GM21786 (cell line): ENCODE measurements around the gene VAV3.

Source experiments
- ATAC-seq: cut with Tn5 transposase; IDR thresholded peaks from one replicate; pipeline ENCODE4 v1.9.1; 2021; ENCODE audit not compliant: unreplicated experiment

VAV3 gene

GRCh38 chr1:107687849-107688753 lies 276.9 kb downstream of the VAV3 start:
- ATAC-seq: no peak

- ATAC-seq: no peak
Observed at GRCh38 chr1:107683683-107684082, 281.3 kb downstream of the VAV3 start.

GRCh38 chr1:107683191-107683657 lies 281.8 kb downstream of the VAV3 start:
- no peak for ATAC-seq

- no peak for ATAC-seq
Observed at GRCh38 chr1:107682467-107682866, 282.5 kb downstream of the VAV3 start.

- ATAC-seq: no peak
Observed at GRCh38 chr1:107681001-107681479, 283.9 kb downstream of the VAV3 start.

GRCh38 chr1:107680579-107680985 lies 284.4 kb downstream of the VAV3 start:
- no peak for ATAC-seq

DNA sequence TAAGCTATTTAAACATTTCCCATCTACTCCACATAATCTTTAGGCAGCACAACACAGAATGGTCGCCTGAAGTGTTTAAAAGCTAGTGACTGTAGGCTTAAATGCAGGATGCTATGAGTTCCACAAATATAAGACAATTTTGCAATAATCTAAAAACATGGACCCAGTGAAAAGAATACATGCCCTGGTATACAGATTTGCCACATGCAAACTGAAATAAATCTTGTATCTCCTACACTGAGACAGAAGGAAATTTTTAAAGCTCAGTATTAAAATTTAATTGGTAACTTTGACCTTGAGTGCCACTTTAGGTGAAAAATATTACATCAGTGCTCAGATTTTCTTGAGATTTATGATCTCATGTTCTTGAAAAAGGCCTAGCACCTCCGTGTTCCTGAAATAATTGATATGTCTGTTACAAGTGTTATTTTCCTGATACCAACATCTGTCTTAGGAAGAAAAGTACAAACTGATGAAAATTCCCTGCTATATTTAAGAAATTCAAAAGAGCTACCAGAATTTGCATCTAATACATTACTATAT lies 285.5 kb downstream of the VAV3 start:
- no peak for ATAC-seq

DNA sequence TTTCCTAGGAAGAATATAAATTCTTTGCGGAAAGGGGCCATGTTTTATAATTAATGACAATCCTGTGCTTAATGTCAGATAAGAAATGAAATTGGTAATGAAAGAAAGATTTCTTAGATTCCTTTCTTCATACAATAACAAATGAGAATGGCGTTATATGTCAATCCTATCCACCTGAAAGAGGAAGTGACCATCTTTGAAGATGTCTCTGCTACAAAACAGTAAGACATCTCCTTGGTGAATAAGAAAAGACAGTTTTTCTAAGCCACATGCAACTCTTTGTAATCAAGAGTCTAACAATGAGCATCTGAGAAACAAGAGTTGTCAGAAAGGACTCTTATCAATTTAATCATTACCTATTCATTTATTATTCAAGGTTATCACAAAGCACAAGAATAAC lies 286.0 kb downstream of the VAV3 start:
- no peak for ATAC-seq

DNA sequence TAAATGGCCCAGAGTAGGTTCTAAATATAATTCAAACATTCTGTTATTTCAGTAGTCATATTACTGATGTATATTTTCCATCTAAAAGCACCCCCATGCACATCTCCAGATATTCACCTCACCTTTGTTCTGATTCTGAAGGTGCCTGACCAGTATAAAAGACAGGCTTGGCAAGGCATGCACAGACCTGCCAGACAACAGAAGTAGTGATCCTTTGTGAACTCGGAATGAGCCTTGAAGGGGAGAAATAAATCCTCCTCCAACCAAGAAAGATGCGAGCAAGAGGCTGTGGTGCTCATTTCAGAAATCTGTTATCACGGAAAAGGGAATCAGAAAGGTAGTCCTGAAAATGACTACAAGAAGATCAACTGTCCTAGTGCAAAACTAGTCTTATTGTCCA lies 287.3 kb downstream of the VAV3 start:
- no peak for ATAC-seq

DNA sequence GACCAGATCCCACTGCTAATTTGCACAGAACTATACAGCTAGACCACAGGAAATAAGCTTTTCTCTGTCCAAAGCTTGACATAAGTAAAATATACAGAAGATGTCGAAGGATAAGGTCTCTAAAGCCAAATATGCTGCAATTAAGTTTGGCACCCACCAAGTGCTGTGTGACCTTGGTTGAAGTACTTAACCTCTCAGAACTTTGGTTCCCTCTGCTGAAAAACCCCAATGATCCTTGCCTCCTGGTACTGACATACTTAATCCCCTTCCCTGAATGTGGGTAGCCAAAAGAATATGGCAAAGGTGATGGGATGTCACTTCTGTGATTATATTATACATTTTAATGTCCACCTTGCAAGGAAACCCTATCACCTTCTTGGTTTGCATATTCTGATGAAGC lies 290.5 kb downstream of the VAV3 start:
- no peak for ATAC-seq

DNA sequence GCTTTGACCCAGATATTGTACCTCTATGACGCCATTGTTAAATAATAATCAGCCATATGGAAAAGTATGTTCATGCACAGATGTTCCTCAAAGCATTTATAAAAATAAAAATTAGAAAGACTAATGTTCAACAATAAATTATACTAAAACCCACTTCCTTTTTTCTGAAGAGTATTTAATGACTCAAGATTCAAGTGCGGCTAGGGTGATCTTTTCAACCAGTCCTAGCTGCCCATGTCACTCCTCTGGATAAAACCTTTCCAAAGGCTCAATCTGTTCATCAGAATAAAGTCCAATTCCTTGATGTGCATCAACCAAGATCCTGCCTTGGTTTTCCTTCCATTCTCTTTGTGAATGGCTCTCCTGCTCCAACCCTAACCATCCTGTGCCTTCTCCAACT lies 292.0 kb downstream of the VAV3 start:
- no peak for ATAC-seq

- ATAC-seq: no peak
Observed at GRCh38 chr1:107670397-107671040, 294.5 kb downstream of the VAV3 start.

DNA sequence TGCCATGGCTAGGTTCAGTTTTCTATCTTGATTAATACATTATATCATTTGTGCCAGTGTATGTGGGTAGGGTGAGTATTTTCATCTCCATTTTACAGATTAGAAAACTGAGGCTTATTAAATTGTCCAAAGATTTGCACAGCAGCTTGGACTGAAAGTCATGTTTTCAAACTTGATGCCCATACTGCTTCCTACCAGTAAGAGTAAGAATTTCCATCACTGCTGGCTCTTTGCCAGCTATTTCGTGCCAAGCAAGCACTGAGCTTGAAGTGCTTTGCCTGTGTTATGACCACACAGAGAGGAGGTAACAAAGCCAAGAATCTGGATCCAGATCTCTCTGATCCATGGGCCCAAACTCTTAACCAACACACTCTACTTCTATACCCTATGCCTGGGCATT lies 295.0 kb downstream of the VAV3 start:
- ATAC-seq: no peak

GRCh38 chr1:107668762-107669161 lies 296.2 kb downstream of the VAV3 start:
- ATAC-seq: no peak

DNA sequence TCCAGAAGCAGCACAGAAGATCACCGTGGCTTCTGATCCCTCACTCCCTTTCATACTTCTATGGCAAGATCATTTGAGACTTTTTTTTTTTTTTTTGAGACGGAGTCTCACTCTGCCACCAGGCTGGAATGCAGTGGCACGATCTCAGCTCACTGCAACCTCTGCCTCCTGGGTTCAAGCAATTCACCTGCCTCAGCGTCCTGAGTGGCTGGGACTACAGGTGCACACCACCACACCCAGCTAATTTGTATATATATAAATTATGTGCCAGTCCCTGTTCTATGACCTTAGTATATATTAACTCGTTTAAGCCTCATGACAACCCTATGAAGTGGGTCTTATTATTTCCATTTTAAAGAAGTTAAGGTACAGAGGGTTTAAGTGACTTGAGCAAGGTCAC lies 298.5 kb downstream of the VAV3 start:
- no peak for ATAC-seq

DNA sequence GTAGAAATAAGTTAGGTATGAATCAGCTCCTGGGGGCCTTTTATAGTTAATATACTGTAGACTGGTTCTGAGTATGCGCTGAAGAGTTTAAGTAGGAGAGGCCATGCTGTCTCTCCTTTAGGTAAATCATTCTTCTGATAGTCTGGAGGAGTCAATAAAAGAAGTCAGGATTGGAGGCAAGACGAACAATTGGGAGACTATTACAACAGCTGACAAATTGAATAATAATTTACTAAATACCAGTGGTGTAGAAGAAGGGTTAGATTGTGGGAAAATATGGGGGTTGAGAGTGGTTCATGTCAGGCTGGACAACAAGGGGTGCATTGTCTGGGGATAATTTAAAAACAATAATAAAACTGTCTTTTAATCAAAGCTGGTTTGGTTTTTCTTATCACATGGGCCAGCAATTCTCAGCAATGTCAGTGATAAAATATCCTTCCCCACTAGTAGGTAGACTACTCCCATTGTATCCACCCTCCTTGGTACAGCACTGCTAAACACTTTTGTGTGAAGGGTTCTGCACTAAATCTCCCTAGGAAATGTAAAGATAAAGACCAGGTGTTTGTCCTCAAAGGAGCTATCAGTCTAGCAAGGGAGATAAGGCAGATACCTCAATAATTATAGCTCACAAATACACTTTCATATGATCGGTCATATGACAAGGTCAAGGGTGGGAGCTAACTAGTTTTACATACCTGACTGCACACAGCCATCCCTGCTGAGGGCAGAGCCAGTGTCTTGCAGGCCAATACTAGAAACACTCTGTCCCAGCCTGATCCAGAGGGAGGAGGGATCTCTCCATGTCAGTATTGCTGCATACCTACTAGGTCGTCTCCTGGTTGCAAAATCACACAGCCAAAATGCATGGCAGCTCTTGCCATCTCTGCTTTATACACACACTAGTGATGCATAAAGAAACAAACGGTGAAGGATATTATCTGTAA lies 299.7 kb downstream of the VAV3 start:
- ATAC-seq: no peak

DNA sequence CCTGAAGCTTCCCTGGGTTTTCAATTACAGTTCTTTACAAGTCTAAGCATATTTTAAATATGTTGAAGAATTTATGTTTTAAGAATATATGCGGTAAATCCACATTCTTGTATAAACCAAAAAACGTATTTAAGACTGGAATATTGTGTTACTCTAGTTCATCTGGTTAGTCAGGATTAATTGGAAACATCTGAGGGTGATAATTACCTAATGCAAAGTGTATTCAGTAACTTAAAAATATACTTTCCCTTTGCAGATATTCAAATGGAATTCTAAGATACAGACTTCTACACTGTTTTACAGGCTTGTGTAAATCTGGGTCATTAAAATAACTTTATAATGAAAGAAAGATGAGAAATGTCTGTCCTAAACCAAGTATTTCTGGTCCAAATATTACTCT lies 302.0 kb downstream of the VAV3 start:
- ATAC-seq: no peak

DNA sequence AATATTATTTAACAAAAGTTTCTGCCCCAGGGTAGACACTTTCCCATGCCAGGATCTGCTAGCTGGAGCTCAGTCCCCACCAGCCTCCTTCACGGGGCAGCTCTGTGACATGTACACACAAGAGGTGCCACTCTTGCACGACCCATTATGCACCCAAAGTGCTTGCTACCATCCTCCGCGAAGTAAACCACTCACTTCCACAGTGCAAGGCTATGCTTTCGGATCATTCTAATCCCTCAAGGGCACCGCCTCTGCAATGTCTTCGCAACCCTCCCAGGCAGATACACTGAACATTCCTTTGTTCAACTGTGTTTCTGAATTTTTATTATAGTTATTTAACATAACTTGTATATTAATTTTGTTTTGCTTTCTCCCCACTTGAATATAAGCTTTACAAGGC lies 303.8 kb downstream of the VAV3 start:
- ATAC-seq: no peak

DNA sequence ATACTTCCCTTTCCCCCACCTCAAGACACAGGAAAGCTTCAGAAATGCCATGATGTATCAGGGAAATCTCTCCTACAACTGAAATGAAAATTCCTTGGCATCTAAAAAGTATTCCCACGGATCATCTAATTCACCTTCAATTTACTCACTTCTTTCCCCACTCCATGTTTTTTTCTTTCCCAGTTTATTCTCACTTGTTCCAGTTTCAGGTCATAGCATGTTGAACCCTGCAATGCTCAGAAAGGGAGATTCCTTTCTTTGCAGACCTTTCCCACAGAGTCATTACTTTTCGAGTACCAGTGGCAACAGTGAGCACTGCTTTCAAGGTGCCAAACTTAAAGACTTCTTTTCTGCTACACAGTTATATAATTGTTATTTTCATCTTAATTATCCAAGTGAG lies 305.0 kb downstream of the VAV3 start:
- ATAC-seq: no peak

DNA sequence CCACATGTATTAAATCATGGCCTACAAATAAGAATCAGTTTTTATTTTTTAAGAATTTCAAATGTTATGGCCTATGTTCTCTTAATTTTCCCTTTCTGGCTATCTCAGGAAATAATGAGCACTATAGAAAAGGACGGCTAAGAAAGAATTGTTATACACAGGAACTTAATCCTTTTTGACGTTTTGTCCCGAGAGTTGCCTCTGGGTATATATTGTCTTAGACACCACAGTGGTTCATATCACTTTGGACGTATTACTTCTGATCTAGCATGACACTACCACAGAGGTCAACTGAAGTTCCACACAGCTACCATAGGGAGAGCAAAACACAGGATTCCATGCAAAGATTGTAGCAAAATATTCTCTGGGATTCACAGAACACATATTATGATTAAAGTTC lies 307.6 kb downstream of the VAV3 start:
- ATAC-seq: no peak

- ATAC-seq: no peak
Observed at GRCh38 chr1:107653765-107654164, 311.2 kb downstream of the VAV3 start.
